Glomerular endothelial cell (primary cell): Measurements from ENCODE around the gene SLC22A13. TPM values are rescaled to one million over a fixed set of nuclear protein-coding genes. Genes with fewer than 3 reads are reported as not detected.
A peak's percentile ranks its signal among the peaks of the same experiment; 100 is the strongest.

Experiments
- DNase-seq: peaks from one replicate; pipeline ENCODE4 v3.0.0-alpha.2; 2011; ENCODE audit warnings: low read depth, low spot score; ENCODE audit errors: extremely low read depth
- total RNA-seq: library from RNA; depleted of rRNA; stranded (reverse); fragments of >200 nt; gene quantifications from 2 replicates; pipeline ENCODE4 v1.2.3, GENCODE V29; 2015

SLC22A13 gene
- total RNA-seq, 1 donor from 2014 or later = not detected

DNA sequence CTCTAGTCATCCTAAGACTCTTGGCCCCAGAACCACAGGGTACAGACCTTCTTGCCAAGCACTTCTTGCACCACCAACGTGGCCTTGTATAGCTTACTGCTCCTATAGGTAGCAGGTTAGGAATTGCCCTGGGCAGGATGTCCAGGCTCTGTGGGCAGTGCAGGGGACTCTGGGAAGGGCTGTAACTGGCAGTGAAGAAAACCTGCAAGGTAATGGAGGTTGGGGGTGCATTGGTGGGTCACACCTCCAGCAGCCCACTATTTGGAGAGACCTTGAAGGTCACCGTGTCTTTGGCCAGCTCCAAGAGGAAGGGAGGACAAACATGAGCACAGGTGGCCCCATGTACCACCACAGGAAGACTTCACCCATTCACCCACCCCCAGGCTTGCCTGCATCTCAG lies 59.6 kb downstream of the SLC22A13 start:
- no peak for DNase-seq

DNA sequence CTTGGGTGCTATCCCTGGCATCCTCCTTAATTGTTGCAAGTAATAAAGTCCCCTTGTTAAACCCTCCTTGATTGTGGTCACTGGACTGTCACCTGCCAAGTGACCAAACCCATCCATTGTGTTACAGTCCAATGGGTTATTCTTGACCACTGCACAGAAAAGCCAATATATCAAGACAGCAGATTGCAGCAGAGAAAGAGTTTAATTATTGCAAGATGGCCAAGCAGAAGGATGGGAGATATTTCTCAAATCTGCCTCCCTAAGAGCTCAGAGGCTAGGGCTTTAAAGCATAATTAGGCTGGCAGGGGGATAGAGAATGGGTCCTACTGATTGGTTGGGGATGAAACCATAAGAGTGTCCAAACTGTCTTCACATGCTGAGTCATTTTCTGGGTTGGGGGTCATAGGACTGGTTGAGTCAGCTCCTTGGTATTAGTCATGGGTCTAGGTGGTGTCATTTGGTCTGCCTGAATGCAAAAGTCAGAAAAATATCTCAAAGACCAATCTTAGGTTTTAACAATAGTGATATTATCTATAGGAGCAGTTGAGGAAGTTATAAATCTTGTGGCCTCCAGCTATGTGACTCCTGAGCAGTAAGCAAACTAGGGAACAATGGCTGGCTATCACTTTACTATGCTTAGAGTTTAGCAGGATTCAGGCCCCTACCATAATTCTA lies 61.9 kb downstream of the SLC22A13 start:
- peak; percentile 25 for DNase-seq

Other genes with a start within 250 kb of the SLC22A13 start
- gene PLCD1, start 236.2 kb upstream of the SLC22A13 start, total RNA-seq = 13.0 and 16.6 TPM in 2 replicates
- gene DLEC1, start 226.6 kb upstream of the SLC22A13 start, total RNA-seq = not detected in 2 replicates
- gene ACAA1, start 128.7 kb upstream of the SLC22A13 start, total RNA-seq = 40.3 and 52.9 TPM in 2 replicates
- 45.6 and 63.4 TPM in 2 replicates for gene MYD88, start 127.2 kb upstream of the SLC22A13 start, total RNA-seq
- gene OXSR1, start 100.3 kb upstream of the SLC22A13 start, total RNA-seq = 31.6 and 36.5 TPM in 2 replicates
- gene SLC22A14, start 16.5 kb downstream of the SLC22A13 start, total RNA-seq = 0.18 TPM in 1 of 2 replicates, not detected in the other
- gene XYLB, start 81.0 kb downstream of the SLC22A13 start, total RNA-seq = 3.1 and 7.8 TPM in 2 replicates
- gene ACVR2B, start 188.1 kb downstream of the SLC22A13 start, total RNA-seq = 3.7 and 4.8 TPM in 2 replicates
- gene EXOG, start 230.5 kb downstream of the SLC22A13 start, total RNA-seq = 5.9 and 12.8 TPM in 2 replicates